KMS-11 (cell line): ENCODE measurements around the gene NSUN2.

Experiments used
- H2AFZ ChIP-seq: fragments of 200-600 bp; sonication (generic); 2 replicates; pipeline ENCODE4 v1.6.1; 2016; ENCODE audit warnings: antibody characterized with exemption, mixed run types, low read depth
- H3K27ac ChIP-seq: fragments of 200-600 bp; sonication (generic); 2 replicates; pipeline ENCODE4 v1.6.1; 2016; ENCODE audit warnings: mild to moderate bottlenecking, mixed run types
- H3K27me3 ChIP-seq: fragments of 200-600 bp; sonication (generic); 2 replicates; pipeline ENCODE4 v1.6.1; 2017; ENCODE audit warnings: mild to moderate bottlenecking, low read depth, mixed run types, moderate library complexity; ENCODE audit not compliant: insufficient read depth
- H3K36me3 ChIP-seq: fragments of 200-600 bp; sonication (generic); 2 replicates; pipeline ENCODE4 v1.6.1; 2017; ENCODE audit warnings: mild to moderate bottlenecking, mixed run types; ENCODE audit not compliant: insufficient read depth
- H3K4me1 ChIP-seq: fragments of 200-600 bp; sonication (generic); 2 replicates; pipeline ENCODE4 v1.6.1; 2016; ENCODE audit warnings: mild to moderate bottlenecking, low read depth, mixed run types; ENCODE audit not compliant: poor library complexity, severe bottlenecking
- H3K4me2 ChIP-seq: fragments of 200-600 bp; sonication (generic); 2 replicates; pipeline ENCODE4 v1.7.0; 2016; ENCODE audit warnings: mild to moderate bottlenecking, mixed run types
- H3K4me3 ChIP-seq: fragments of 200-600 bp; sonication (generic); IDR thresholded peaks from 2 replicates; pipeline ENCODE4 v1.6.1; 2017; ENCODE audit warnings: low read depth, low read length, mixed read lengths; ENCODE audit not compliant: insufficient read depth
- H3K79me2 ChIP-seq: fragments of 200-600 bp; sonication (generic); 2 replicates; pipeline ENCODE4 v1.6.1; 2016; ENCODE audit warnings: low read depth, mixed run types; ENCODE audit not compliant: insufficient read depth
- H3K9ac ChIP-seq: fragments of 200-600 bp; sonication (generic); 2 replicates; pipeline ENCODE4 v1.6.1; 2016; ENCODE audit warnings: mild to moderate bottlenecking, mixed run types
- H4K20me1 ChIP-seq: fragments of 200-600 bp; sonication (generic); 2 replicates; pipeline ENCODE4 v1.6.1; 2016; ENCODE audit warnings: mild to moderate bottlenecking, mixed run types; ENCODE audit not compliant: insufficient read depth
- CTCF ChIP-seq: fragments of 200-600 bp; sonication (generic); conservative IDR thresholded peaks from 2 replicates; pipeline ENCODE4 v1.6.1; 2017; ENCODE audit warnings: low read depth, mild to moderate bottlenecking, antibody characterized with exemption, low read length, moderate library complexity, mixed read lengths

Gene NSUN2

DNA sequence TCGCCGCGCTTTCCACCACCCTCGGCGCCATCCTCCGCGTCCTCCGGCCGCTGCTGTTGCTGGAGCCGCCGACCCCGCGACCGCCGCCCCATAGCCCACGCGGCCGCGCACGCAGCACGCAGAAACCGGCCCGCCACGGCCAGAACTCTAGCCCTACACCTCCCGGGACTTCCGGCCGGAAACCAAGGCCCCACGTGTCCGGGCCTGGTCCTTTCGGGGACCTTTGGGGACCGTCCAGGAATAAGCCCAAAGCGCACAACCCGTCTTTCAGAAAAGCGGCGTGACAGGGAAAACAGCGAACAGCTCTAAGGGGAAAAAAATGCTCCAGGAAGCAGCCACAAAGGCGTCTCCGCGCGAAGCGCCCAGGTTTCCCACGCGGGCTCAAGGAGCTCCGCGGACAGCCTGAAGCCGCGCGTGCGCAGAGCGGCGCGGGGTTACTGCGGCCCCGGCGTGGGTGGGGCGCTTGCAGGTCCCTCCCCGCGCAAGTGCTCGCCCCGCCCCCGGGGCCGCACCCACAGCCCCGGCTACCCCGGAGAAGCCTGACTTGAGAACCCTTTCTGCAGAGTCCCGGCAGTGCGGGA lies at the start of gene NSUN2, which contains the start of gene SRD5A1:
NSUN2 (minus strand) TSS at position 157 of the 581 bp plus-strand sequence; CDS start at position 92, 65 bp downstream.
SRD5A1 (plus strand) TSS at position 553 of the 581 bp plus-strand sequence. CDS start 137 bp downstream, outside the sequence.
- Histone ChIP-seq H3K79me2 (peaks cover 68% of the 10 kb centered on the region), H3K4me3 (no peak within 1 kb of the TSS), H3K4me1 (peaks cover 32% of the 10 kb centered on the region), H3K4me2 (peak within 1 kb of the TSS; percentile 66), H3K9ac (peak within 1 kb of the TSS; percentile 95), H4K20me1 (peaks cover 5% of the 10 kb centered on the region; the same call in 1 of the 2 replicates), H2AFZ (peak within 1 kb of the TSS; percentile 89), H3K27ac (peak within 1 kb of the TSS; percentile 93), H3K36me3 (peaks cover 17% of the 10 kb centered on the region; the same call in 1 of the 2 replicates), H3K27me3 (no peaks in the 10 kb centered on the region)
- no peak for TF ChIP-seq CTCF

- Histone ChIP-seq H3K79me2 (no peaks in the 10 kb centered on the region), H3K9ac (no peak overlapping the region), H4K20me1 (no peaks in the 10 kb centered on the region), H3K36me3 (no peaks in the 10 kb centered on the region), H3K4me2 (no peak overlapping the region), H3K4me1 (no peaks in the 10 kb centered on the region), H3K4me3 (no peak overlapping the region), H3K27me3 (no peaks in the 10 kb centered on the region), H2AFZ (no peak overlapping the region), H3K27ac (no peak overlapping the region)
- no peak for TF ChIP-seq CTCF
Observed at GRCh38 chr5:6682239-6682638, 49.4 kb upstream of the NSUN2 start.

GRCh38 chr5:6681682-6682081 lies 48.8 kb upstream of the NSUN2 start:
- Histone ChIP-seq H2AFZ (no peak overlapping the region), H3K27ac (no peak overlapping the region), H3K36me3 (no peaks in the 10 kb centered on the region), H3K9ac (no peak overlapping the region), H3K4me2 (no peak overlapping the region), H3K4me1 (no peaks in the 10 kb centered on the region), H3K79me2 (no peaks in the 10 kb centered on the region), H3K4me3 (no peak overlapping the region), H4K20me1 (no peaks in the 10 kb centered on the region), H3K27me3 (no peaks in the 10 kb centered on the region)
- no peak for TF ChIP-seq CTCF

DNA sequence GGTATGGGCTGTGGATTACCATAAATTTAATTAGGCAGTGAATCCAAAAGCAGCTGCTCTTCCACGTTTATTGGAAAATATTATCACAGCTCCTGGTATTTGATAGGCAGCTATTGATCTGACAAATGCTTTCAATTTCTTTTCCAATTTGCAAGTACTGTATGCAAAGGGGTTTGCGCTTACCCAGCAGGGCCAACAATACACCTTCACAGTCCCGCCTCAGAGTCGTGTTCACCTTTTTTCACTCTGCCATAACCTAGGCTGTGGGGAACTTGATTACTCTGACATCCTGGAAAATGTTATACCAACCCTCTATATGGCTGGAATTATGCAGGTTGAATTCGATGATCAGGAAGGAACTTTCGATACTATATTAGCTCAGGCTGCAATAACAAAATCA lies 48.1 kb upstream of the NSUN2 start:
- H3K4me1 ChIP-seq: no peaks in the 10 kb centered on the region
- no peaks in the 10 kb centered on the region for H3K36me3 ChIP-seq
- H4K20me1 ChIP-seq: no peaks in the 10 kb centered on the region
- H3K9ac ChIP-seq: no peak overlapping the region
- H3K27me3 ChIP-seq: no peaks in the 10 kb centered on the region
- H2AFZ ChIP-seq: no peak overlapping the region
- no peak overlapping the region for H3K27ac ChIP-seq
- no peak for TF ChIP-seq CTCF
- no peak overlapping the region for H3K4me3 ChIP-seq
- no peak overlapping the region for H3K4me2 ChIP-seq
- H3K79me2 ChIP-seq: no peaks in the 10 kb centered on the region
